GM18517 (cell line): ENCODE data around the gene VPS4A.
"Not testable (repeated sequence)": the region's sequence is repeated elsewhere in the genome, so short reads cannot be mapped to it uniquely, and the experiment has no call there.

Experiments
- ATAC-seq: cut with Tn5 transposase; IDR thresholded peaks from one replicate; pipeline ENCODE4 v1.9.1; 2021; ENCODE audit warnings: mild to moderate bottlenecking, moderate library complexity; ENCODE audit not compliant: unreplicated experiment

The VPS4A gene

DNA sequence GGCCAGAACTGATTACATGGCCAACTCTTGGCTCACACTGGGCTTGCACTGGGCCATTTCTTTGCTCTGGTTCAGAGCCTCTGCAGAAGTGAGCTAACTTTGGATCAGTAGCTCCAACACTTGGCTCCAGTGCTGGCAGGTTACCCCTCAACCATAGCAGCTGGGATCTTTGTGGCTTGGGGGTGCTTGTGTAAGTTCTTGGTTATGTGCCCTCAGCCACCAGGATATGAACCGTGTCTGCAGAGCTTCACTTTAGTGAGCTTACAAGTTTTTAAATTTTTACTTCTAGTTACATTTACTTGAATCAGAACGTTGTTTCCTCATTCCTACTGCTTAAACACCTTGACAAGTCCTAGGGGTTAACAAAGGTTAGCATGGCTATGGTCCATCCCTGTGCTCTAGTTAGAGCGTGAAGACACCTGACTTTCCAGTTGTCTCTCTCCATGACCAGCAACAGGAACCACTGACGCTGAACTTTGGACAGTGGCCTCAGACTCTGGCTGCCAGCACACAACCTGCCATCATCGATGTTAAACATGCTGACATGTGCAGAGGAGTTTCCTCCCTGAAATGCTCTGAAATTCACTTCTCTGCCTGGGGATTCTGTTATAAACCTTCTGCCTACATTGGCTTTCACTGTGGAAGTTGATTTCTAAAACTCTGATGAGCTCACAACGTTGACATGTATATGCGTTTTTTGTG, 15.2 kb downstream of the VPS4A start:
- ATAC-seq, result no peak

DNA sequence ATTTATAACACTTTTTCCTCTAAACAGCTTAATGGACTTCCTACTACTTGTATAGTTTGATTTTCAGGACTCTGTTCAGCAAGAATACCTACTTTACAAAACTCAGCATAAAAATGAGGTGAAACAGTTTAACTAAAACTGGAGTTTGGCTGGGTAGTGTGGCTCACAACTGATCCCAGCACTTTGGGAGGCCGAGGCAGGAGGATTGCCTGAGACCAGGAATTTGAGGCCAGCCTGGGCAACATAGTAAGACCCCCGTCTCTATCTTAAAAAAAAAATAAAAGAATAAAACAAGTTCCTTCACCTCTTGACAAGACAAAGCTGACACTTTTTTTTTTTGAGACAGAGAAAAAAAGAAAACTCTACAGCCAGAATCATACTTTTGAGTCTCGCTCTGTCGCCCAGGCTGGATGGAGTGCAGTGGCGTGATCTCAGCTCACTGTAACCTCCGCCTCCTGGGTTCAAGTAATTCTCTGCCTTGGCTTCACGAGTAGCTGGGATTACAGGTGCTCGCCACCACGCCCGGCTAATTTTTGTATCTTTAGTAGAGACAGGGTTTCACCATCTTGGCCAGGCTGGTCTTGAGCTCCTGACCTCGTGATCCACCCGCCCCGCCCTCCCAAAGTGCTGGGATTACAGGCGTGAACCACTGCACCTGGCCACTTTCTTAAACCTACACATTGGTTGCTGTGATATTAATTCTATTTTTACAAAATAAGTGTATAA, 16.6 kb downstream of the VPS4A start:
- no peak for ATAC-seq

DNA sequence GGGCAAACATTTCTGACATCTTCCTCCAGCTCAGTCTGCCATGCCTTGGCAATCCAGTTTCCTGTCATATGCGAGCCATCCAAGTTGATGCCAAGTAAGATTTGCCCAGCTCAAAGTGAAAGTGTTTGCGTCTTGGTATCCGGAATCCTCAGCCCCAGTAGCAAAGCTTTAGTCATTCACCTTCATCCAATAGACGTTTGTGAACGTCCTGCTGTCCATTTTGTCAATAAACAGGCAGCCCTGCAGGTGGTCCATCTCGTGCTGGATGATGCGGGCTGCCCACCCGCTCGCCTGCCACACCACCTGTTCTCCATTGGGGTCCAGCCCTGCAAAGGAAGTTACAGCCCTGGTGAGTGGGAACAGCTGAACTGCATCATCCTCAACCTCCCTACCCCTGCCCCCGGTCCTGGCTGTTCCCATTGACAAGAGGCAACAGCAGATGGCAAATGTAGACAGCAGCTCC, 17.7 kb downstream of the VPS4A start:
- ATAC-seq, result no peak

DNA sequence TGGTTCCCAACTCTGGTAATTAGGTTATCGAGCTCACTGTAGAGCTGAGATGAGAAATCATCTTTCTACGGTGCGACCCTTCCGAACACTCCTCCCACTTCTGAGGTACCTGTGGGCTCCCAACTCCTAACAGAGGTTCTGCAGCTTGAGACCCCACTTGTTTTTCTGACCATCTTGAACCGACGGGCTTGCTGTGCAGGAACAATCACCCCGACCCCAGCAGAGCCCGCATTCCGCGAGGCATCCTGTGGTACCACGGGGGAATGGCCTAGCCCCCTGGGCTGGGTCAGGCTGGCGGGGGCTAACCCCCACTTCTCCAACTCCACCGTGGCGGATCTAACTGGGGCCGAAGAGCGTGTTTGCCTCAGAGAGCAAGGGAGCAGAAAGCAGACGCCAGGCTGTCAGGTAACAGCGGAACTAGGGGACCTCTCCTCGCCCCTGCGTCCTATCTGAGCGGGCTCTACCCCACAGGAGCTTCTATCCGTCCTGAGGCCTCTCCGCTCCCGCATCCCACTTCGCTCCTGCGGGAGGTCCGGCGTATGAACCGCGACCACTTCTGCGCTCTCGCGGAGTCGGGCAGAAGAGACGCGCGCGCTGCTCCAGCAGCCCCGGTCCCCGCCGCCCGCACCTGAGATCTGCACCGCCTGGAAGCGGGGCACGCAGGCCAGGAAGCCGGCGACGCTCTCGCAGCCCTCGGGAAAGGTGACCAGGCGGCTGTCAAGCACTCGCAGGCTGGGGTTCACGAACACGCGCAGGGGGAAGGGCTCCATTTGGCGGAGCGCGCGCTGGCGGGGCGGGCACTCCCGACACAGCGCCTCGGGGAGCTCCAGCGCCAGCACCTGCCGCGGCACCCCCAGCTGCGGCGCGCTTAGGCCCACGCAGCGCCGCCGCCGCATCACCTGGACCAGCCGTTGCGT, 18.5 kb downstream of the VPS4A start:
- ATAC-seq, result no peak

DNA sequence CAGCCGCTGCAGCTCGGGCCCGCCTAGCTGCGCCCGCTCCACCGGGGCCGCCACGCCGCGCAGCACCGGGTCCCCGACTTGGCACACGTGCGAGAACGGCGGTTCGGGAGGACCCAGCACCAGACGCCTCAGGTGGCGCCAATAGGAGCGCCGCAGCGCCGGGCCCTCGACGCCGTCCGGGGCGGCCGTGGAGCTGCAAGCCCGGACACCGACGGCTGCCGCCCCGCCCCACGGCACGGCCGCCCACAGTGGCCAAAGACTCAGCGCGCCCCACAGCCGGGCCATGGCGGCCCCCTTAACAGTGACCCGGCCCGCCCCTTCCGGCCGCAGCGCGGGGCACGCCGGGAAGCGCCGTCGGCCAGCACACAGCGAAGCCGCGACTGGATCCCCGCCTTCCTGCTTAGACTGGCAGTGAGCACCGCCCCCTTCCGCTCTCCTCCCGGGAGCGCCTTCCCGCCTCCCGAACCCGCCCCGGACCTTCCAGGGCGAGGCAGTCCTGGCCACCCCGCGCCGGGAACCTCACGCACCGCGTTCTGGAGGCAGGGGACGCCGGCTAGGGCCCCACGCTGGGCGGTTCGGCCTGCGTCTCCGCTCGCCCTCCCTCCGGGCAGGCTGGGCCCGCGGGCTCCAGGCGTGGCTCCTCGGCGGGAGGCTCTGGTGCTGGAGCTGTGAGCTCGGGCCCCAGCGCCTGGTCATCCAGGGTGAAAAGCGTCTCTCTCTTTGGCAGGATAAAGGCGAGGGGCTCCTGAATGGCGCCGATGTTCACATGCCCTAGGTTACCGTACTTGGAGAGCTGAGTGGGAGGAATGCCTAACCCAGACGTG, 19.3 kb downstream of the VPS4A start, which contains the start of gene PDF:
Gene PDF (minus strand): TSS at position 303 of the 824 bp plus-strand sequence. CDS start 18 bp downstream, at position 285.
- ATAC-seq, result peak; percentile 88

DNA sequence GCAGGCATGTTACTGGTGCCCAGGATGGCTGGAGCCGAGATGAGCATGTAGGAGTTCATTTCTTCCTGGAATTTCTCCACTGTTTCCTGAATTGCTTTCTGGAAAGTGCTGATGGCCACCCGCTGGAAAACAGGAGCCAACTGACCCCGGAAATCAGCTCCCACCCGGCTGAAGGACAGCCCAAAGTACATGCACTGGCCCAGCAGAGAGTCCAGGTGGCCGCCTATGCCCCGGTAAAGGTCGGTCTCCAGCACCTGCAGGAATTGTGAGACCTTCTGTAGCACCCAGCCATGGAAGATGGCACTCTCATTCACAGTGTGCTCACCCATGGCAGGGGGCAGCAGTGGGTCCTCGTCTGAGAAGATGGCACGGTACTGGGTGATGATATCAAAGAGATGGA, 23.5 kb downstream of the VPS4A start:
- no peak for ATAC-seq

DNA sequence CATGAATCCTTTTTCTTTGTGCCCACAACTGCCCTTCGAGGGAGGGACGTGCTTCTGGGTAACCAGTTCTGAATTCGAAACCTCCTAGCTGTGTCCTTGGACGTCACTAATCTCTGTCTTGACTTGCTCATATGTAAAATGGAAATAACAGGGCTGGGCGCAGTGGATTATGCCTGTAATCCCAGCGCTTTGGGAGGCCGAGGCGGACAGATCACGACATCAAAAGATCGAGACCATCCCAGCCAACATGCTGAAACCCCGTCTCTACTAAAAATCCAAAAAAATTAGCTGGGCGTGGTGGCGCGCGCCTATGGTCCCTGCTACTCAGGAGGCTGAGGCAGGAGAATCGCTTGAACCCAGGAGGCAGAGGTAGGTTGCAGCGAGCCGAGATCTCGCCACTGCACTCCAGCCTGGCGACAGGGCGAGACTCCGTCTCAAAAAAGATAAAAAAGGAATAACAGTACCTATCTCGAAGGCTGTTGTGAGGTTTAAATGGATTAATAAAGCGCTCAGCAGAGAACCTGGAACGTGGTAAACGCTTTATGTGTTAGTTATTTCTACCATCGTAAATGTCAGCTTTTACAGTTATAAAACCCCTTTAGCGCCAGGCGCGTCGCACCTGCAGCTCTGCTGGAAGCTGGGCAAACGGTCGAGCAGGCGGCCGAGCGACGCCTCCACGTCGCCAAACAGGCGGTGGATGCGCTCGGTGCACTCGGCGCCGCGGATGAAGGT, 27.6 kb downstream of the VPS4A start:
- no peak for ATAC-seq

DNA sequence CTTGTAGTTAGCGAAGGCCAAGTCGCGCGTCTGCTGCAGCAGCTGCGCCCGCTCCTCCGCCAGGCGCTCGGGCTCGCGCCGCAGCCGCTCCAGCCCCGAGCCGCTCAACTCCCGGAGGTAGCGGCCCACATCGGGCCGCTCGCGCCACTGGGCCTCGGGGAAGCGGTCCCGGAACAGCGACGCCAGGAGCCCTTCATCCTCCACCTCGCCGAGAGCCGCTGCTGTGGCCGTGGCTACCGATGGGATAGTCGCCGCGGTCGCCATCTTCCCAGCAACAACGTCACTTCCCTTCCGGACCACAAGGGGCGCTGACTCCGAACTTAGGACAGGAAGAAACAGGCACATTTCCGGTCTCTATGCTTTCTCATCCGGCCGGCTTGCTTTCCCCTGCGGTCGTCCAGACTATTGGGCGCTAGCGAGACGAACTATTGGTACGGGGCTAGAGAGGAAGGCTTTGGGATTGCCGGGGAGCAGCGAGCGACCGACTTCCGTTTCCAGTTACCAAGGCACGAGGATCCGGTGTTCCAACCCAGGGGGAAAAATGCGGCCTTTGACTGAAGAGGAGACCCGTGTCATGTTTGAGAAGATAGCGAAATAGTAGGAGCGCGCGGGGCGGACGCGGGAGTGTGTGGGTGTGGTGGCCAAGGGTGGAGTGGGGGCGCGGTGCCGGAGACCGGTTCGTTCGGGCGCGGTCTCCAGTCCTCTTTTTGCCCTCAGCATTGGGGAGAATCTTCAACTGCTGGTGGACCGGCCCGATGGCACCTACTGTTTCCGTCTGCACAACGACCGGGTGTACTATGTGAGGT, 28.3 kb downstream of the VPS4A start, which contains the start of the genes COG8 and NIP7:
Gene COG8 (minus strand): TSS at position 276 of the 806 bp plus-strand sequence. CDS start 12 bp downstream, at position 264.
Gene NIP7 (plus strand): TSS at position 484 of the 806 bp plus-strand sequence. CDS start 58 bp downstream, at position 542.
- peak; percentile 83 for ATAC-seq

DNA sequence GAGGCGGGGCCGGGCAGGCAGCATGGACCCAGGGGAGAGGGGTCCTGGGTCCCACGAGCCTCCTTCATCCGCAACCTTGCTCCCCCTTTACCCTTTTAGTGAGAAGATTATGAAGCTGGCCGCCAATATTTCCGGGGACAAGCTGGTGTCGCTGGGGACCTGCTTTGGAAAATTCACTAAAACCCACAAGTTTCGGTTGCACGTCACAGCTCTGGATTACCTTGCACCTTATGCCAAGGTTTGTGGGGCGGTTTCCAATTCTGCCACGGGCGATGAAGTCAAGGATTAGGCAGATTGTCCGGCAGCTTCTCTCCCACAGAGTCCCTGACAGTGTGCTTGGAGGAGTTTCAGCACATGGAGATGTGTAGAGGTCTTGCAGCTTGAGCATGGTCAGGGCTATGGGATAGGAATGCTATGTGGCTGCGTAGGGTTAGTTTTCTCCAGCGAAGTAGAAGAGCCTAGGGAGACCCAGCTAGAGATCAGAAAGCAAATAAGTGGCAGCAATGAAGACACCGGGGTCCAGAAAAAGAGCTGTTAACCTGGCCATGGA, 29.0 kb downstream of the VPS4A start:
- ATAC-seq, result no peak

DNA sequence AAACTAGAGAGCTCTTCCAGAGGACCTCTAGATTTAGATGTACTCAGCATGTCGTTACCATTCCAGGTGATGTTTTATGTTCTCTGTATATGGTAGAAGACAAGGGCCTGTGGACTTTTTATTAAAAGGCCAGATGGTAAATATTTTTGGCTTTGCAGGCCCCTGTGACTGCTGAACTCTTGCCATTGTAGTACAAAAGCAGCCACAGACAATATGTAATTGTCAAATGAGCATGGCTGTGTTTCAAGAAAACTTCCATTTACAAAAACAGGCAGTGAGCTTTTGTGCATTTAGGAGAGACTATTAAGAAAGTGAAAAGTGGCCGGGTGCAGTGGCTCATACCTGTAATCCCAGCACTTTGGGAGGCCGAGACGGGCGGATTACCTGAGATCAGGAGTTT, 33.0 kb downstream of the VPS4A start:
- no peak for ATAC-seq

DNA sequence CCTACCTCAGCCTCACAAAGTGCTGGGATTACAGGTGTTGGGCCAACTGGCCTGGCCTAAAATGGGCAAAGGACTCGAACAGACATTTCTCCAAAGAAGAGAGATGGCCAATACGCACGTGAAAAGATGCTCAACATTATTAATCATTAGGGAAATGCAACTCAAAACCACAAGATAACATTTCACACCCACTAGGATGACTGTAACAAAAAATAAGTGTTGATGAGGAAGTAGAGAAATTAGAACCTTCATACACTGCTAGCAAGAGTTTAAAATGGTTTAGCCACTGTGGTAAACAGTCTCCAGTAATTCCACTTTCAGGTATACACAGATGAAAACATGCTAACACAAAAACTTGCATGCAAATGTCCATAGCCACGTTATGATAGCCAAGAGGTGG, 34.8 kb downstream of the VPS4A start:
- no peak for ATAC-seq

DNA sequence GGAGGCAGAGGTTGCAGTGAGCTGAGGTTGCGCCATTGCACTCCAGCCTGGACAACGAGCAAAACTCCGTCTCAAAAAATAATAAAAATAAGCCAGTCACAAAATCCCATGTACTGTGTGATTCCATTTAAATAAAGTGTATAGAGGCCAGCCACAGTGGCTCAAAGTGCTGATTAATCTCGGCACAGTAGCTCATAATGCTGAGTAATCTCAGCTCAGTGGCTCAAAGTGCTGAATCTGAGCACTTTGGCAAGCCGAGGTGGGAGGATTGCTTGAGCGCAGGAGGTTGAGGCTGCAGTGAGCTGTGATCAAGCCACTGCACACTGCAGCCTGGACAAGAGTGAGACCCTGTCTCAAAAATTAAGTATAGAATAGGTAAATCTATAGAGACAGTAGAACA, 35.5 kb downstream of the VPS4A start:
- ATAC-seq, result no peak

DNA sequence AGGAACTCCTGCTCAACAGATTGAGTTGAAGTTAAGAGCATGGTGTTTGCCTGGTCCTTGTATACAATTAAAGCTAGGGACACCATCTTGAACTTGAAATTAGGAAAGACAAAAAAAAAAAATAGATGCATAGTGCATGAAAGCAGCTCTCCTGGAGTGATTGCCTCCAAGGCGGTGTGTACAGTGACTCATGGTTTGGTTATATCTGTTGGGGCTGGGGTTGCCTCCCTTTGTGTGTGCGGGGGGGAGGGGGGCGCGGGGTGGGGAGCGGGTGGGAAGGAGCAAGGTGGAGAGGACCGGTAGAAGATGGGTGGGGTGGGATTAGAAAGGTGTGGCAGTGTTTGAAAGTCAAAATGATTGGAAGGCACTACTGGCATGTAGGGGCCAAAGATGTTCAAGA, 37.1 kb downstream of the VPS4A start:
- ATAC-seq, result no peak

DNA sequence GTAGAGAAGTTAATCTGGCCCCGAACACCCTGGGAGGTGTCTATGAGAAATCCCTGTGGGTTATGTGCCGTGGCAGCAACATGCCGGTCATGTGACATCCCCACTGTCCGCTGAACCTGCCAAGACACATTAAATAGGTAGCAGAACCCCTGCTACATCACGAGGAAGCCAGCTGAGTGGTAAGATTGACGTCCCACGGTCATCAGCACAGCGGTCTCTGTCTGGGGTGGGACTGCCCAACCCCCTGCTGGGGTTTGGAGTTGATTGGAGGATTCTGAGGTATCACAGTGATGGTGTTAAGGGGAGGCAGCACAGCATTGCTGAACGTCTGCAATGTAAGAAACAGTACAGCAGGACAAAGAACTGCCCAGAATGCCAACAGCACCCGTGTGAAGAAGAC, 38.4 kb downstream of the VPS4A start:
- no peak for ATAC-seq

DNA sequence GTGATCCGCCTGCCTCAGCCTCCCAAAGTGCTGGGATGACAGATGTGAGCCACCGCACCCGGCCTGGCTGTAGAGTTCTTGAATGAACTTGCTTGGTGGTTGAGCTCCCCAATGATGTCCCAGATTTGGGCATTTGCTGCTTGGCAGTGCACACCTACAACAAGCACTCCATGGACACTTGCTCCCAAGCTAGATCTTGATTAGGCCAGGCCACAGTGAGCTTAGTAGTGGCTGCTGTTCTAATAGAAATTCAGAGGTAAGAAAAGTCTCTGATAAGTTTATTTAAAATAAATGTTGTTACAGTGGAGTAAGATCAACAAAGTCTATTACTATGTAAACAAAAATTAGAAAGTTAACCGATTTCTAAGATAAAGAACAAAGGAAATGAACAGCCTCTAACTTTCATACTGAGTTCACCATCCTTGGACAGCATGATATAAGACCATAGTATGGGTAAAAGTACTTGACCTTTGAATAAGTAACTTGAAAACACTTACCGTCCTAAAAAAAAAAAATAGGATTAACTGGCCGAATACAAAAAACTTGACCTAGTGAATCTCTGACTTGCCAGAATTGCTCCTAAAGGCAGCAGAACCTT, 39.5 kb downstream of the VPS4A start:
- ATAC-seq, result no peak

DNA sequence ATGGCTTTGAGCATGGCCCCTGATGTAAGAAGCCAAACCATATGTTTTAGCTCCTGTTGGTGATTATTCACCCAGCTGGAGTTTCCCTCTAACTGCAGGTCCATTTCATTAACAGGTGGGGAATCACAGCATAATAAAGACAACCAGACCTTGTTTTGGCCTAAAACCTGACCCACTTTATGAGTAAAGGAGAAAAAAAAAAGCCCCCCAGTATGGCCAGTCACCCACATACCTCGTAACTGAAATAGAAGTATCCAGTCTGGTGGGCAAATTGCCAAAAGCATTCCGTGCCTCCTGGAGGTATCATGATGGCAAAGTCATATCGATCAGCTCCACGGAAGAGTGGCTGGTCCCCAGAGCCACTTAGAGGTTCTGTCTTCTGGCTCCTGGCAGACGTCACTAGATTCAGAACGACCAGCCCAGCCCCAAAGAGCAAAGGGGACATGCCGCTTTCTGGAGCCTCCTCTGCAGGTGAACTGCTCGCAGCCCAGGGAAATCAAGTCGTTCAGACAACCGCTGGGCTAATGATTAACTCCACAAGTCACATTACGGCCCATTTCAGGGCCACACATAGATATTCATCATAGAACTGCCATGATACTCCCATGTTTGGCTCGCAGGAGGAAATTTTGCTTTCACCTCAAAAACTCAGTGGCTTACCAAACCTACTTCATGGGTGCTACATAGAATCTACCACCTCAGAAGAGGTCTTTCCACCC, 40.3 kb downstream of the VPS4A start, which contains the start of gene TMED6:
Gene TMED6 (minus strand): TSS at position 478 of the 719 bp plus-strand sequence. CDS start 33 bp downstream, at position 445.
- ATAC-seq, result no peak

DNA sequence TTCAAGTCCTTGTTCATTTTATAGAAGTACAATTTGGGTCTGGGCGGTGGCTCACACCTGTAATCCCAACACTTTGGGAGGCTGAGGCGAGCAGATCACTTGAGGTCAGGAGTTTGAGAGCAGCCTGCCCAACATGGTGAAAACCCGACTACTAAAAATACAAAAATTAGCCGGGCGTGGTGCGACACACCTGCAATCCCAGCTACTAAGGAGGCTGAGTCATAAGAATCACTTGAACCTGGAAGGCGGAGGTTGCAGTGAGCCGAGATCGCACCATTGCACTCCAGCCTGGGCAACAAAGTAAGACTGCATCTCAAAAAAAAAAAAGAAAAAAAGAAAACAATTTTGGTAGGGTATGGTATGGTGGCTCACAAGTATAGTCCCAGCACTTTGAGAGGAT, 48.9 kb downstream of the VPS4A start:
- not testable (repeated sequence) for ATAC-seq
